BE2C (cell line): ENCODE measurements around the gene STK11.

Source experiments
- DNase-seq: peaks from one replicate; pipeline ENCODE4 v3.0.0-alpha.2; 2020
- H3K27me3 ChIP-seq: fragments of 250-450 bp; sonication (Bioruptor Pico); 2 replicates; pipeline ENCODE4 v1.5.1; 2020; ENCODE audit warnings: mild to moderate bottlenecking
- H3K36me3 ChIP-seq: fragments of 250-450 bp; sonication (Bioruptor Pico); 2 replicates; pipeline ENCODE4 v1.5.1; 2020; ENCODE audit warnings: mild to moderate bottlenecking
- H3K4me1 ChIP-seq: fragments of 250-450 bp; sonication (Bioruptor Pico); 2 replicates; pipeline ENCODE4 v1.5.1; 2020
- H3K4me3 ChIP-seq: 2 replicates; pipeline ENCODE4 v1.5.1; 2011; ENCODE audit warnings: low read depth, low read length
- H3K9me3 ChIP-seq: fragments of 250-450 bp; sonication (Bioruptor Pico); 2 replicates; pipeline ENCODE4 v1.5.1; 2020
- CTCF ChIP-seq: IDR thresholded peaks from 2 replicates; pipeline ENCODE4 v1.5.1; 2012; ENCODE audit warnings: mild to moderate bottlenecking, low read depth, low read length

The STK11 gene

GRCh38 chr19:1232652-1233072, 27.1 kb downstream of the STK11 start:
- TF ChIP-seq CTCF: no peak
- no peak for DNase-seq
- Histone ChIP-seq H3K4me3 (no peak overlapping the region), H3K9me3 (no peaks in the 10 kb centered on the region), H3K36me3 (peaks cover 25% of the 10 kb centered on the region), H3K27me3 (no peaks in the 10 kb centered on the region), H3K4me1 (peaks cover 10% of the 10 kb centered on the region)

- peaks cover 21% of the 10 kb centered on the region for H3K36me3 ChIP-seq
Measured at GRCh38 chr19:1233115-1233667, 27.6 kb downstream of the STK11 start.

GRCh38 chr19:1234051-1234954, 28.7 kb downstream of the STK11 start:
- H3K4me1 ChIP-seq: peaks cover 10% of the 10 kb centered on the region
- H3K9me3 ChIP-seq: no peaks in the 10 kb centered on the region
- peaks cover 21% of the 10 kb centered on the region for H3K36me3 ChIP-seq
- H3K4me3 ChIP-seq: no peak overlapping the region
- no peak for TF ChIP-seq CTCF
- H3K27me3 ChIP-seq: no peaks in the 10 kb centered on the region
- no peak for DNase-seq

More at GRCh38 chr19:1233115-1233667, 27.6 kb downstream of the STK11 start:
- DNase-seq: no peak
- no peak overlapping the region for H3K4me3 ChIP-seq
- no peak for TF ChIP-seq CTCF
- H3K9me3 ChIP-seq: no peaks in the 10 kb centered on the region
- no peaks in the 10 kb centered on the region for H3K27me3 ChIP-seq
- H3K4me1 ChIP-seq: peaks cover 10% of the 10 kb centered on the region

GRCh38 chr19:1234955-1235380, 29.4 kb downstream of the STK11 start:
- Histone ChIP-seq H3K9me3 (no peaks in the 10 kb centered on the region), H3K36me3 (peaks cover 21% of the 10 kb centered on the region), H3K4me1 (peaks cover 14% of the 10 kb centered on the region), H3K4me3 (no peak overlapping the region), H3K27me3 (no peaks in the 10 kb centered on the region)
- no peak for TF ChIP-seq CTCF
- DNase-seq: no peak

GRCh38 chr19:1235625-1236538, 30.3 kb downstream of the STK11 start:
- no peak for TF ChIP-seq CTCF
- H3K4me3 ChIP-seq: peak overlapping the region; percentile 52
- DNase-seq: no peak

More at GRCh38 chr19:1235625-1236538, 30.3 kb downstream of the STK11 start:
- peaks cover 14% of the 10 kb centered on the region for H3K4me1 ChIP-seq
- H3K36me3 ChIP-seq: peaks cover 21% of the 10 kb centered on the region
- no peaks in the 10 kb centered on the region for H3K9me3 ChIP-seq
- H3K27me3 ChIP-seq: no peaks in the 10 kb centered on the region
